CD1c-positive myeloid dendritic cell (primary cell): Measurements from ENCODE around the gene FAM20B.
"Not testable (repeated sequence)": the region's sequence is repeated elsewhere in the genome, so short reads cannot be mapped to it uniquely, and the experiment has no call there.

ENCODE experiments used
- DNase-seq: peaks from one replicate; pipeline ENCODE4 v3.0.0-alpha.2; 2016; ENCODE audit errors: extremely low spot score

The FAM20B gene

DNA sequence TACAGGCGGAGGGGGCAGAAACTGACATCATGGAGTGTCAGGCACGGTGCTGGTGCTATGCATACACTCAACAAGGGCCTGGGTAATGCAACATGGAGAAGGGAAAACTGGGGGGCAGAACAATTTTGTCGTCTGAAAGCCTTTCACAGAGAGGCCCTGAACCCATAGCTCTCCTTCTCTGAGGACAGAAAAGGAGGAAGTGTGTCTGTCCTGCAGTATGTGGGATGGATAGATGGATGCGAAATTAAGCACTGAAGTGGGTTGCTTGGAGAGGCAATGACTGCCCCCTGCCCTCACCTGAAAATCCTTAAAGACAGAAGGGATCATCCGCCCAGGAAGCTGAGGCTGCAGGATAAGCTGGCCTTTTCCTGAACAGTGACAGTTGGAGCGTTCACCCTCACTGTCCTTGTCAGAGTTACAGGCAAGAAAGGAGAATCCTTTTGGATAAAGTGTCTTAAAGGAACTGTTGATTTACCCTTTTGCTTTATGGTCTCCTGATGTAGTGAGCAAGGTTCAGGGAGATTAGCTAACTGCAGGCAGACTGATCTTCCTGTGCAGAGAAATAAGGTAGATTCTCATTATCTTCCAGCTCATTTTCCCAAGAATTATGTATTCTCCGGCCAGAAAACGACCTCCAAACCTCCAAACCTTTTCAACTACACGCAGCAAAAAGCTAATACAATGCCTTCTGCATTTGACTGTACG, 1.6 kb upstream of the FAM20B start:
- DNase-seq = no peak

DNA sequence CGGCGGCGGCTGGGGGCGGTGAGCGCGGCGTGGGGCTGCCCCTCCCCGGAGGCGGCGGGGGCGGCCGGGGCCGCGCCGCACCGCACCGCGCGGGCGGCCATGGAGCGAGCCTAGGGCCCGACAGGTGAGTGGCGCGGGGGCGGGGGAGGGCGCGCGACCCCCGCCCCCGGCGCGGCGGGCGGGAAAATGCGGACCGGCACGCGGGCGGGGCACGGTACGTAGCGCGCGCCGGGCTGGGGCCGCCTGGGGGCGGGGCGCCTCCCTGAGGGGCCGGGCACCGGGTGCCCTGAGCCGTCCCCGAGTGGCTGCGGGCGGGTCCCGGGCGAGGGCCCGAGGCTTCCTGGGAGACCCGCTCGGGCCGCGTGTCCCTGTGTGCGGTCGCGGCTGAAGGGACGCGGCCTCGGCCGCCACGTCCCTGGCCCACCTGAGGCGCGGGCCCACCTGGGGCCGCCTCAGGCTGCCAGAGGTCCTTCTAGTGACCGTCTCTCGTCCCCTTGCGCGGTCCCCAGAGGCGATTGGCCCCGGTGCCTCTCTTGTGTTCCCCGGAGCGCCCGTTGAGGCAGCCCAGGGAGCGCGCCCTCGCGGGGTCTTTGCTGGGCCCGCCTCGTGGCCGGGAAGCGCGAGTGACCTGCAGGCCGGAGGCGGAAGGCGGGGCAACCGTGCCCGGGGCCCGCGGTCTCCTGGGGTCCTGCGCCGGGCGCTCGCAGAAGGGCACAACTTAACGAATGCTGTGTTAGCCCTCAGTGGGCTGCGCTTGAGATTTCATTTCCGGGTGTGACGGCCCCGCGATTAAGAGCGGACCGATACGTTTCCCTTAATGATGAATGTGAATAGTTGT, 500 bp downstream of the FAM20B start:
- DNase-seq = peak; percentile 72

DNA sequence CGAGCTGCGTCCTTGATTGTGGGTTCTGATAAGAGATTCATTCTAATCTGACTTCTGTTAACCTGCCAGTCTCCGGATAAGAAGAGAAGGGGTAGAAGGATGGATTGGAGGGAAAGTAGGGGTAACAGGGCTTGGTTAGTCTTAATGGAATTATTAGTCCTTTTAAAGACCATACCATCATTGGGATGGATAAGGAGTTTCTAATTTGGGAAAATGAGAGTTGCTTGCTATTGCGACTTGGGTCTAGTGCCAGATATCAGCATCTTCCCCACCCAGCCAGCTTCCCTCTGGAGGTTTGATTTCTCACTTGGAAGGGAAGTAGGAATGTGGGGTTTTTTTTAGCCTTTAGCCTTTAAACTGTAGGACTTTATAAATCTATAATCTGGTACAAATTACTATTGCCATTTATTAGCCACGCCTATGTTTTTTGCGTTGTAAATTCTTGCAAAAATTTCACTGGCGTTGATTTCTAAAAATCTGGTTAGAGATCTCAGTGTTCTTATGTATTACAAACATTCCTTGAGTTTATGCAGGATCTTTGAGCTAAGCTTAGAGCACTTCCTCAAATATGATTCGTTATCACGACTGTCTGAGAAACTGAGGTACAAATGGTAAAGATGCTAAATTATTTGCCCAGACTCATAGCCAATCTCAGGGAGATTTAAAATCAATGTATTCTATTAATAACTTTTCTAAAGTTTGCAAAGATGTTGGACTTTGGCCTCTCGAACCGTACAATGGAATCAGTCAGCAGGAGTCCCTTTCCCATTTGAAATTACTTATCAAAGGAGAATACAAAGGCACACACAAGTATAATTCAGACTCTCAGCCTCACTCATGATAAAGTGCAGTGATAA, 1.3 kb downstream of the FAM20B start:
- DNase-seq = peak; percentile 35

DNA sequence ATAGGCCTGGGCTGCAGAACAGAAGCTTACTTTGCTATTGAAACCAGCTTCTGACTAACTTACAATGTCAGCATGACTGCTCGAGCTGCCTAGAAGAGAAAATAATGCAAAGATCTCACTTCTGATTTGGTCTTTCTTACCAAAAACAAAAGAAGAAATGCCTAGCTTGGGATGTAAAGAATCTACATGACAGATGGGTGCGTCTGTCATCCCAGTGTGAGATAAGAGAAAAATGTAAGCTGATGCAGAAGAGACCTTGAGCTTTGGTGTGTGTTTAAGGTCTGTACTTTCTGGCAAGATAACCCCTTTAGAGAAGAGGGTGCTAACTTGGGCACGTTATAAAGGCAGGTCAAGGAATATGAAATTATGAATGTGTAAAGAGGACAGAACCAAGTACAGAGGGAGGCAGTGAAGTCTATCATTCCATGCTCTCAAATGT, 3.6 kb downstream of the FAM20B start:
- no peak for DNase-seq

DNA sequence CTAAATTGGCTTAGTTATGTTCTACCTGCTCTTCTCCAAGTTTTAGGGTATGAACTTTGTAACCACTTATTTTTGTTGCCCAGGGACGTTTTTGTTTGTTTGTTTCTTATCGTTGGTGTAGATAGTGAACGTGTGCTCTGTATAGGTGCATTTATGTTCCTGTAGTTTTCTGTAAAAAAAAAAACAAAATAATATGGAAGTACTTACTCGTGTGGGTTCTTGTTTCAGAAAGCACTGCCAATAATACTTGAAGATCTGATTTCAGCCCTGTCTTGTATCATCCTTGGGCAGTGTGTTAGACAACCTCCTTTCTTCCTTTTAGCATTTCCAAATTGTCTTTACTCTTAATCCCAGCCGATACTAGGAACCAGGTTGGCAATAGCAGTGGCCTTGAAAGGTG, 4.4 kb downstream of the FAM20B start:
- DNase-seq = no peak

DNA sequence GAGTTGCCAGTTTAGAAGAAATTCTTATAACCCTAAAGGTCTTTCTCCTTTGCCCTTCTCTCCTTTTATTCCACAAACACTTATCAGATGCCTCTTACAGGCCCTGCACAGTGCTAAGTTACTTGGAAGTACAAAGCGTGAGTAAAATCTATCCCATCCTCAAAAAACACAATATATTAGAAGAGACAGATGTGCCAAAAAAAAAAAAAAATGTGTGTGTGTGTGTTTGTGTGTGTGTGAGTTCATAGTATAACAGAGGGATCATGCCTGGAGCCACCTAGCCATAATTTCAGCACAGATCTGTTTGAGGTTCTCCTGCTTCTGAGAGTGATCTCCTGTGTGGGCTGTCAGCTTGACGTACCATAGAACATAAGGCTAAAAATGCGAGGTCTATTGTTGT, 5.0 kb downstream of the FAM20B start:
- no peak for DNase-seq

DNA sequence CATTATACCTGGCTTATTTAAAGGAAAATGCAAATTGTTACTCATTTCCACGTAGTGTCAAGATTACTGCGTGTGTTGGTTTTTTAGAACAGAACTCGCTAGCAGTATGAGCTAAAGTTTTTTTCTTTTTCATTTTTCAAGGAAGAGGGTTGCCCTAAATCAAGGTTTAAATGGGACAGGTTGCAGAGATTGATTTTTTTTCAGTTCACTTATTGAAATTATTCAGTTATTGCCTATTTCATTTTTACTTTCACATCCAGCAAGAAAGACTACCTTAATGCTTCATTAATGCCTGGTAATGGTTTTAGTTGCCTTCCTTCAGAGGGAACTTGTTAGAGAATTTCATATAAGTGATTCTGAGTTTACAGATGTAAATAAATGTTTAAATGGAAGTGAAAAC, 5.6 kb downstream of the FAM20B start:
- DNase-seq = no peak

DNA sequence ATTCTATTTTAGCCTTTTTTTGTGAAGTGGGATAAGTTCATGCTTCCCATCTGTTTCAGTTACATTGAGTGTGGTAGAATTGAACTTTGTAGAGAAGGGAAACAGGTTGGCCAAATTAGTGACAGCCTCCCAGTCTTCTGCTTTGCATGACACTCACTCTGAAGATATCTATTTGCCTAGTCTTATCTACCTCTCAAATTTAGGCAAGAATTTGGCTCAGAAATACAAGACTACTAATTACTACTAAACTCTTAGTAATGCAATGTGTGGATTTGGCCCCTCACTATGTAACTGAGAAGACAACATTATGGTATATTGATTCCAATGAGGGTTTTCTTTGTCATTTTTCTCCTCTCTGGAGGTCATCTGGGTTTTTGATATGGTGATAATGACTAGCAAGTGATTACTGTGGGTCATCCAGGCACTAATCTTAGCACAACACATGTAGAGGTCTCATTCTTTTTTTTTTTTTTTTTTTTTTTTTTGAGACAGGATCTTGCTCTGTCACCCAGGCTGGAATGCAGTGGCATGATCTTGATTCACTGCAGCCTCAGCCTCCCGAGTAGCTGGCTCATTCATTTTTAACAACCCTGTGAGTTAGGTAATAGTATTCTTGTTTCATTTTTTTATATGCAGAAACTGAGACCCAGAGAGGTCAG, 6.3 kb downstream of the FAM20B start:
- DNase-seq = no peak

DNA sequence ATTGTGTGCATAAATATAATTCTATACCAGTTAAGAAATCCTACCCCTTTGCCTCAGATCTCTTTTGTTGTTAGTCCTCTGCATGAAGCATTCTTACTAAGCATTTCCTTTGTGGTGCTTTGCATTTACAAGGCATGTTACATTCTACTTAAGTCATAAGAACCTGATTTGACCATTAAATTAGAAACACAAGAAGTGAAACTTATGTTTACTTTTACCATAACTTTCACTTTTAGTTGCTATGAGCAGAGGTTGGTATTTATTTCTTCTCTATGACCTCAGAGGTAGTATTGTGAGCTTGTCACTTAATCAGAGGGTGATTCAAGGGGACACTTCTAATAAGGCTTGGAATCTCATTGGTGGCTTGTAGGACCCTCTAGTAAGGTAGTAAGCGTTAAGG, 9.0 kb downstream of the FAM20B start:
- peak; percentile 58 for DNase-seq

DNA sequence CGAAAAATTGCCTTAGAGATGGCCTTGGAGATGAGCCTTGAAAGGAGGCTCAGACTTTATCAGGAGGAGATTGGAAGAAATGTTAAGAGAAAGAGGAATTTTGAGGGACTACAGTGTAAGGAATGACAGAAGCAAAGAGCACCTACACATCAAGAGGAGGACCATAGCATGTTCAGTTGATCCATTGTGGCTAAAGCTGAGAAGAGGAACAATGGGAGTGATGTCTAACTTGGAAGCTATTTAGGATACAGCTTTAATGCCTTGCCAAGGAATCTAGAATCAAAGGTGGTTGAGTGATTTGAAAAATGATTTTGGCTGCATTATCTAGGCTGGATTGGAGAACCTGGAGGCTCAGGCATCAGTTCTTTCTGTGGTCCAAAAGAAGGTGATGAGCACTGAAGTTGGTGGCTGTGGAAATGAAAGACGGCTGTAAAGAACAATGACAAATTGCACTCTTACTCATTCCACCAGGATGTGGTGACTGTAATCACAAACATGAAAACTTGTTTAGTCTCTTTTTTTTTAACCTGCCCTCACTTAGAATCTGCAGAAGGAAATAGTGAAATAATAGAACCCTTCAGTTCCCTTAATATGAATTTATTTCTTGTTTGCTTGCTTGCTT, 11.3 kb downstream of the FAM20B start:
- no peak for DNase-seq

DNA sequence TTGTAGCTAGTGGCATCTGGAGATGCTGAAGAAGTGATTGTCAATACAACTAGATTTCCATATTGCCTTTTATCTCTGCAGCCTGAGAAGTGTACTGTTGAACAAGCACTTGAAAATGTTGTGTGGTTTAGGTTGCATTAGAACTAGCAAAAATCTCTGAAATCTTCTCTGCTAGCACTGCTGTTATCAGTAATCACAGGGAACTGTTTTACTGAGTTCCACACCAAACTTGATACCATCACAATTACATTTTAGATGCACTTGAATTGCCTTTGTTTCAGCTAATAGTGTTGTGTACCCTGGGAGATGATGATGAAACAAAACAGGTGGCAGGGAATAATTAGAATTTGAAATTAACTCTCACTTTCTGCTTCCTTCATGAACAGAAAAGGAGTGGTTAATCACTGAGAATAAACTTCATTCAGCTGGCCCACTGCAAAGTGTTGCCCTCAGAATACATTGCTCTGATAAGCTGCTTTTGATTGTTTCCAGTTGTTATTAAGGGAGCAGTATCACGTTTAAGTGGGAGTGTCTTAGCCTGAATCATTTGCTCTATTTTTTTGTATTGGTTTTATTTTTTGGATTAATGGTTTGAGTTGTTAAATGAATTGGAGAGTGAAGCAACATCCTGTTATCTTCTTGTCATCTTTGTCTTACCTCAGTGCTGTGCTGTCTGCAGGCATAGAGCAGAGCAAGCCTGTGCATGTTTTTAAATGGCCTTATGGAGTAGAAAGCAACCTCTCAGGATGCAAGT, 13.0 kb downstream of the FAM20B start:
- no peak for DNase-seq

DNA sequence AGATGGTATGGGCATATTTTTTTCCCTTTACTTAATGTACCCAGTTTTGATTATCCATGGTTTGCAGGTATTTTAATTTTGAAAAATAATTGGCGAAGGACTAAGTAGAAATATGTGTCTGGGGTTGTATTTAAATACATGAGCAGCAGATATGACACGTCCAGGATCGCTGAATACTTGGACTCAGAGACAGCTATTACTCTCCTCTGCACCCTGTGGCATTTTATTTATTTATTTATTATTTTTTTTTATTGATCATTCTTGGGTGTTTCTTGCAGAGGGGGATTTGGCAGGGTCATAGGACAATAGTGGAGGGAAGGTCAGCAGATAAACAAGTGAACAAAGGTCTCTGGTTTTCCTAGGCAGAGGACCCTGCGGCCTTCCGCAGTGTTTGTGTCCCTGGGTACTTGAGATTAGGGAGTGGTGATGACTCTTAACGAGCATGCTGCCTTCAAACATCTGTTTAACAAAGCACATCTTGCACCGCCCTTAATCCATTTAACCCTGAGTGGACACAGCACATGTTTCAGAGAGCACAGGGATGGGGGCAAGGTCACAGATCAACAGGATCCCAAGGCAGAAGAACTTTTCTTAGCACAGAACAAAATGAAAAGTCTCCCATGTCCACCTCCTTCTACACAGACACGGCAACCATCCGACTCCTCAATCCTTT, 13.9 kb downstream of the FAM20B start:
- DNase-seq = not testable (repeated sequence)

DNA sequence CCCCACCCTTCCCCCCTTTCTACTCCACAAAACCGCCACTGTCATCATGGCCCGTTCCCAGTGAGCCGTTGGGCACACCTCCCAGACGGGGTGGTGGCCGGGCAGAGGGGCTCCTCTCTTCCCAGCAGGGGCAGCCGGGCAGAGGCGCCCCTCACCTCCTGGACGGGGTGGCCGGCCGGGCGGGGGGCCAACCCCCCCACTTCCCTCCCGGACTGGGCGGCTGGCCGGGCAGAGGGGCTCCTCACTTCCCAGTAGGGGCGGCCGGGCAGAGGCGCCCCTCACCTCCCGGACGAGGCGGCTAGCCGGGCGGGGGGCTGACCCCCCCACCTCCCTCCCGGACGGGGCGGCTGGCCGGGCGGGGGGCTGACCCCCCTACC, 14.5 kb downstream of the FAM20B start:
- not testable (repeated sequence) for DNase-seq

DNA sequence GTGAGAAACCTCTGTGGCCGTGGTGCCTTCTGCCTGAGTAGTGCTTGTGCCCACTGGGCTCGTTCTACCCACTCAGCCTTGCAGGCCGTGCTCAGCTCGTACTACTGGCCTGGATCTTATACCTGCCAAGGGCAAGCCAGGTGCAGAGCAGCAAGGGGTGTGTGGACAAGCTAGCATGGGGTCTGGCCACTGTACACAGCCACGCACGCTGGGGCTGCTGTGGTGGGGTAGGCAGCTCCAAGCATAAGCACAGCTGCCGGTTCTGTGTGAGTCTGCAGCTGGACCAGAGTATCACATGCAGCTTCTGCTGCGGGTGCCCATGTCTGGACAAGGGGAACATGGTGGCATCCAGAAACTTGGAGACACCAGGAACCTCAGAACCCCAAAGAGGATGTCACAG, 16.4 kb downstream of the FAM20B start:
- no peak for DNase-seq

DNA sequence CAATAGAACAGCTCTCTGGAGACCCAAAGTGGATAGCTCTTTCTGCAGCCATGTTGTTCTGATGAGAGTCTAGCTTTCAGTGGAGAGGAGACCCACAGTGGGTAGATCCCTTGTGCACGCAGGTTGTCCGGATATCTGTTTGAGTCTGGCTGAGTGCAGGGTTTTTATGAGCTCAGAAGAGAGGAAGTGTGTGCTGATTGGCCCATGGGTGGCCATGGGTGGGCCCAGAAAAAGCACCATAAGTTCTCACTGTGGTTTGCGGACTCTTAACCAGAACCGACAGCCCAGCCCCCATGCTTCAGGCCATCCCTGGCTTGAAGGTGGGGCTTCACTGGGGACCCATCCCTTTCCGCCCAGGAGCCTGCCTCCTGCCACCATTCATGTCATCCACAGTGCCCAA, 17.0 kb downstream of the FAM20B start:
- DNase-seq = no peak

DNA sequence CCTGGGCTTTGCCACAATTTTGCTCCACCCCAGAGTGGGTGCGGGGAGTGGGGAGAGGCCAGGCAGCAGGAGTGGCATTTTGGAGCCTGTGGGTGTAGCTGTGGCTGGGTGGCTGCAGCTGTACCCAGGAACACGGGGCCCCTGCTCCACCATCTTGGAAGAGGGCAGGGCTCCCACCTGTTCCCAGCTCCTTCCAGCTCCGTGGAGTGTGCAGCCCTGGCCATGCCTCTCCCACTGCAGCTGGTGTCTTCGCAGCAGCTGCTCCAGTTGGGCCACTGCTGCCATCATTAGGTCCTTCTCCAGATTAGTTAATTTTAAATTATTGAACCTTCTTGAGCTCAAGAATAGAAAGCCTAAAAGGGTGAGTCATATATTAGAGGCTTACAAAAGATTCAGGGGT, 17.6 kb downstream of the FAM20B start:
- DNase-seq = no peak

DNA sequence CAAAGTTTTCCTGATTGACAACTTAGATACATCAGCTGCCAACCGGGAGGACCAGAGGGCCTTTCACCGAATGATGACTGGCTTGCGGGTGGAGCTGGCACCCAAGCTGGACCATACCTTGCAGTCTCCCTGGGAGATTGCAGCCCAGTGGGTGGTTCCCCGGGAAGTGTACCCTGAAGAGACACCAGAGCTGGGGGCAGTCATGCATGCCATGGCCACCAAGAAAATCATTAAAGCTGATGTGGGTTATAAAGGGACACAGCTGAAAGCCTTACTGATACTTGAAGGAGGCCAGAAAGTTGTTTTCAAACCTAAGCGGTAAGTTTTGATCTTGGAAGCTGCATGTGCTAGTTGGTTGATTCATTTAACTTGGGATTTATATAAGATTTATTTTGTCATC, 18.2 kb downstream of the FAM20B start:
- no peak for DNase-seq

DNA sequence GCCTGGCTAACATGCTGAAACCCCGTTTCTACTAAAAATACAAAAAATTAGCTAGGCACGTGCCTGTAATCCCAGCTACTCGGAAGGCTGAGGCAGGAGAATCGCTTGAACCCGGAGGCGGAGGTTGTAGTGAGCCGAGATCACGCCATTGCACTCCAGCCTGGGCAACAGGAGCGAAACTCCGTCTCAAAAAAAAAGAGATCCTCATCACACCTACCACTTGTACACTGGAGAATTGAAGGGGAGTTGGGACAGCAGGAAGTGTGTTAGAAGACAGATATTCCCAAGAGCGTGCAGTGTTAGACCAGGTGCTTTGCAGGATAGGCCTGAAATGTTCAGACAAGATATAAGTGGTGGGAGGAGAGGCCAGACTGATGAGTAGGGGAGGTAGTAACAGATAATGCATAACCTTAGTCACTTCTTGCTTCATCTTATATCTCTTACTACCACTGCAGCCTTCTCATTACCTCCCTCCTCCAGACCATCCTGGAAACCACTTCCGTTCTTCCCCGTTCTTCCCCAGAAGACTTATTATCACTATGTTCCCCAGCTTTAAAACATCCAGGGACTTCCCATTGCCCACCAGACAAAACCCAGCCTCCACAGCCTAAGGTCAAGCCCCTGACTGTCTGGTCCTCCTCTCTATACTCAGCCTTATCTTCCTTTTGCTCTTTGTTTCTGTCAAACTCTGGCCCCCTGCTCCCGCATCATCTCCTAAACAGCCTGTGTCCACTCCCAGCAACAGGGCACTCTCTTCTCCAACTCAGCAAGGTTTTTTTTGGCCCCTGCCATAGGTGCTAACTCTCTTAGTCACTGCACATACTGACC, 21.3 kb downstream of the FAM20B start:
- DNase-seq = no peak

DNA sequence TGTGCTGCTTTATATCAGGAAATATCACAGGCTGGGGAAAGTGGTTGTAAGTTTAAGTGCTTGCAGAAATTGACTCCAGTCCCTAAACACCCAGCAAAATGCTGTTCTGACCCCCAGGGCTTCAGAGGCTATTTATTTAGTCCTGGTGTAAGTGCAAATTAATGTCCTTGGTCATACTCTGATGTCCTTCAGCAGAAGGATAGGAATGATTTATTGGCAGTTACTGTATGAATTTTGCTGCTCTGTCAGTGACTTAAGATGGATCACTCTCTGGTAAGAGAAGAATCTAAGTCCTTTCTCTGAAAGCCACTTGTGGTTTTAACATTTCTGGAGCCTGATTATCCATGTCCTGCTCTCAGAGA, 21.9 kb downstream of the FAM20B start:
- DNase-seq = no peak
